Trophoblast cell (in vitro differentiated cells and primary cell): ENCODE measurements around the gene DEFB119.

Experiments
- DNase-seq, 2 donors: peaks; one replicate each; pipeline ENCODE4 v3.0.0-alpha.2; 2016
- H2AFZ ChIP-seq: 2 replicates; pipeline ENCODE4 v1.6.1; 2013; ENCODE audit warnings: low read length, moderate library complexity, mild to moderate bottlenecking; ENCODE audit not compliant: insufficient read depth, poor library complexity
- H2AK5ac ChIP-seq: 2 replicates; pipeline ENCODE4 v1.6.1; 2013; ENCODE audit warnings: mild to moderate bottlenecking, low read length
- H2BK120ac ChIP-seq: 2 replicates; pipeline ENCODE4 v1.6.1; 2013; ENCODE audit warnings: low read length, mild to moderate bottlenecking, moderate library complexity; ENCODE audit not compliant: insufficient read depth, poor library complexity
- H2BK12ac ChIP-seq: 2 replicates; pipeline ENCODE4 v1.6.1; 2013; ENCODE audit warnings: mild to moderate bottlenecking, low read length, moderate library complexity
- H2BK5ac ChIP-seq: 2 replicates; pipeline ENCODE4 v1.6.1; 2013; ENCODE audit warnings: low read length, low read depth, moderate library complexity, mild to moderate bottlenecking; ENCODE audit not compliant: poor library complexity
- H3K14ac ChIP-seq: 2 replicates; pipeline ENCODE4 v1.6.1; 2013; ENCODE audit warnings: mild to moderate bottlenecking, low read length
- H3K18ac ChIP-seq: 2 replicates; pipeline ENCODE4 v1.6.1; 2013; ENCODE audit warnings: mild to moderate bottlenecking, low read length
- H3K23ac ChIP-seq: 2 replicates; pipeline ENCODE4 v1.6.1; 2013; ENCODE audit warnings: low read length
- H3K27ac ChIP-seq: 2 replicates; pipeline ENCODE4 v1.5.1; 2013; ENCODE audit warnings: low read depth, mild to moderate bottlenecking, inconsistent platforms, low read length, moderate library complexity
- H3K27me3 ChIP-seq: 2 replicates; pipeline ENCODE4 v1.6.1; 2013; ENCODE audit warnings: inconsistent platforms, mild to moderate bottlenecking, low read length, moderate library complexity; ENCODE audit not compliant: insufficient read depth
- H3K36me3 ChIP-seq, 2 experiments: 1 replicate in 1 of 2; 2 replicates in 1 of 2; pipeline ENCODE4 v1.6.1; 2013; ENCODE audit warnings: low read length in 2 of 2, mild to moderate bottlenecking in 2 of 2, moderate library complexity in 1 of 2; ENCODE audit not compliant: insufficient read depth in 2 of 2, control insufficient read depth in 1 of 2
- H3K4ac ChIP-seq: 2 replicates; pipeline ENCODE4 v1.6.1; 2013; ENCODE audit warnings: low read depth, mild to moderate bottlenecking, low read length, moderate library complexity
- H3K4me1 ChIP-seq, 2 experiments: 1 replicate in 1 of 2; 2 replicates in 1 of 2; pipeline ENCODE4 v1.6.1; 2013; ENCODE audit warnings: low read length in 2 of 2, mild to moderate bottlenecking in 2 of 2, moderate library complexity in 1 of 2; ENCODE audit not compliant: insufficient read depth in 2 of 2, control insufficient read depth in 1 of 2
- H3K4me2 ChIP-seq: 2 replicates; pipeline ENCODE4 v1.6.1; 2013; ENCODE audit warnings: inconsistent platforms, mild to moderate bottlenecking, low read length, moderate library complexity
- H3K4me3 ChIP-seq: 2 replicates; pipeline ENCODE4 v1.5.1; 2013; ENCODE audit warnings: mild to moderate bottlenecking, low read depth, low read length, inconsistent platforms
- H3K79me1 ChIP-seq: one replicate; pipeline ENCODE4 v1.6.1; 2013; ENCODE audit warnings: low read length
- H3K79me2 ChIP-seq: 2 replicates; pipeline ENCODE4 v1.6.1; 2013; ENCODE audit warnings: low read length, mild to moderate bottlenecking; ENCODE audit not compliant: control insufficient read depth, insufficient read depth, poor library complexity
- H3K9ac ChIP-seq: 2 replicates; pipeline ENCODE4 v1.6.1; 2013; ENCODE audit warnings: mild to moderate bottlenecking, low read length
- H3K9me3 ChIP-seq: 2 replicates; pipeline ENCODE4 v1.6.1; 2013; ENCODE audit warnings: low read depth, mild to moderate bottlenecking, control low read depth, inconsistent platforms, low read length; ENCODE audit not compliant: insufficient read depth
- H4K12ac ChIP-seq: 2 replicates; pipeline ENCODE4 v1.6.1; 2013; ENCODE audit warnings: low read depth, mild to moderate bottlenecking, low read length, moderate library complexity
- H4K8ac ChIP-seq: 2 replicates; pipeline ENCODE4 v1.6.1; 2013; ENCODE audit warnings: low read depth, mild to moderate bottlenecking, low read length, moderate library complexity
- H4K91ac ChIP-seq: one replicate; pipeline ENCODE4 v1.6.1; 2013; ENCODE audit warnings: low read depth, mild to moderate bottlenecking, low read length, moderate library complexity
- WGBS: extraction: QIAGEN DNeasy Blood & Tissue Kit; methylation state at CpG from one replicate; pipeline ENCODE4 v1.1.7; 2013; ENCODE audit warnings: missing lambda C conversion rate; ENCODE audit not compliant: insufficient read length, insufficient coverage; ENCODE audit errors: extremely low coverage; 5-methylcytosine and 5-hydroxymethylcytosine counted together

The DEFB119 gene

GRCh38 chr20:31410011-31410410 is 19.6 kb upstream of the DEFB119 start:
- H2AK5ac ChIP-seq = no peak overlapping the region
- H3K4me3 ChIP-seq = no peak overlapping the region
- no peaks in the 10 kb centered on the region for H3K4me1 ChIP-seq
- H2AFZ ChIP-seq = no peak overlapping the region
- H2BK5ac ChIP-seq = no peak overlapping the region
- no peak overlapping the region for H3K23ac ChIP-seq
- no peaks in the 10 kb centered on the region for H3K27me3 ChIP-seq
- WGBS = no CpG with 5 or more reads among the region's 1 CpG
- no peak overlapping the region for H3K9ac ChIP-seq
- H3K4ac ChIP-seq = no peak overlapping the region
- H4K8ac ChIP-seq = no peak overlapping the region
- no peak overlapping the region for H3K14ac ChIP-seq
- peaks cover 17% of the 10 kb centered on the region for H3K9me3 ChIP-seq
- no peak overlapping the region for H4K12ac ChIP-seq
- no peak for DNase-seq
- no peak overlapping the region for H3K27ac ChIP-seq
- no peak overlapping the region for H3K18ac ChIP-seq
- no peak overlapping the region for H2BK120ac ChIP-seq
- H3K4me2 ChIP-seq = no peak overlapping the region
- H3K36me3 ChIP-seq = no peaks in the 10 kb centered on the region
- H2BK12ac ChIP-seq = no peak overlapping the region
- no peaks in the 10 kb centered on the region for H3K79me2 ChIP-seq
- no peaks in the 10 kb centered on the region for H3K79me1 ChIP-seq
- no peak overlapping the region for H4K91ac ChIP-seq

- H3K9ac ChIP-seq = no peak within 1 kb of the TSS
- H3K4me1 ChIP-seq = no peaks in the 10 kb centered on the region
- H3K79me2 ChIP-seq = no peaks in the 10 kb centered on the region
- H3K4ac ChIP-seq = no peak within 1 kb of the TSS
- no peaks in the 10 kb centered on the region for H3K27me3 ChIP-seq
- H4K8ac ChIP-seq = no peak within 1 kb of the TSS
- no CpG with 5 or more reads among the region's 3 CpGs for WGBS
- H2BK5ac ChIP-seq = no peak within 1 kb of the TSS
- no peak within 1 kb of the TSS for H2AK5ac ChIP-seq
- H2AFZ ChIP-seq = no peak within 1 kb of the TSS
- H3K9me3 ChIP-seq = peaks cover 17% of the 10 kb centered on the region
- no peak within 1 kb of the TSS for H3K4me3 ChIP-seq
- H2BK120ac ChIP-seq = no peak within 1 kb of the TSS
- H3K79me1 ChIP-seq = no peaks in the 10 kb centered on the region
- H3K14ac ChIP-seq = no peak within 1 kb of the TSS
- no peak within 1 kb of the TSS for H3K4me2 ChIP-seq
- no peak within 1 kb of the TSS for H3K18ac ChIP-seq
- H4K12ac ChIP-seq = no peak within 1 kb of the TSS
- no peak within 1 kb of the TSS for H4K91ac ChIP-seq
- H3K23ac ChIP-seq = no peak within 1 kb of the TSS
- no peak within 1 kb of the TSS for H2BK12ac ChIP-seq
- no peak within 1 kb of the TSS for H3K27ac ChIP-seq
- DNase-seq = no peak
- H3K36me3 ChIP-seq = no peaks in the 10 kb centered on the region
Measured at GRCh38 chr20:31406115-31406514, 15.7 kb upstream of the DEFB119 start, which contains the start of gene DEFB121. DEFB121 (minus strand) TSS chr20:31406215; CDS start chr20:31406152, 63 bp downstream.

GRCh38 chr20:31403886-31404285 is 13.5 kb upstream of the DEFB119 start:
- Histone ChIP-seq H2AFZ (no peak overlapping the region), H3K23ac (no peak overlapping the region), H4K12ac (no peak overlapping the region), H3K27ac (no peak overlapping the region), H2AK5ac (no peak overlapping the region), H3K4me3 (no peak overlapping the region), H3K18ac (no peak overlapping the region), H3K14ac (no peak overlapping the region), H2BK120ac (no peak overlapping the region), H3K4me2 (no peak overlapping the region), H3K9me3 (peaks cover 24% of the 10 kb centered on the region), H4K8ac (no peak overlapping the region), H3K4me1 (no peaks in the 10 kb centered on the region), H3K36me3 (no peaks in the 10 kb centered on the region), H3K9ac (no peak overlapping the region), H2BK12ac (no peak overlapping the region), H3K4ac (no peak overlapping the region), H3K79me1 (no peaks in the 10 kb centered on the region), H3K27me3 (no peaks in the 10 kb centered on the region), H3K79me2 (no peaks in the 10 kb centered on the region), H2BK5ac (no peak overlapping the region), H4K91ac (no peak overlapping the region)
- DNase-seq = no peak
- WGBS = no CpG with 5 or more reads among the region's 1 CpG

GRCh38 chr20:31394900-31395299 is 4.5 kb upstream of the DEFB119 start:
- WGBS = 83% methylated on average over 1 of the region's 3 CpGs
- no peak overlapping the region for H4K12ac ChIP-seq
- no peak for DNase-seq
- no peak overlapping the region for H2AK5ac ChIP-seq
- no peak overlapping the region for H2AFZ ChIP-seq
- no peak overlapping the region for H4K91ac ChIP-seq
- H3K9me3 ChIP-seq = peaks cover 27% of the 10 kb centered on the region
- H3K79me1 ChIP-seq = no peaks in the 10 kb centered on the region
- no peak overlapping the region for H3K4me2 ChIP-seq
- H2BK5ac ChIP-seq = no peak overlapping the region
- H3K4me3 ChIP-seq = no peak overlapping the region
- H2BK120ac ChIP-seq = no peak overlapping the region
- no peak overlapping the region for H3K4ac ChIP-seq
- H3K4me1 ChIP-seq = no peaks in the 10 kb centered on the region
- no peak overlapping the region for H3K14ac ChIP-seq
- no peak overlapping the region for H3K27ac ChIP-seq
- H4K8ac ChIP-seq = no peak overlapping the region
- H3K18ac ChIP-seq = no peak overlapping the region
- no peak overlapping the region for H3K23ac ChIP-seq
- H3K79me2 ChIP-seq = no peaks in the 10 kb centered on the region
- H3K36me3 ChIP-seq = no peaks in the 10 kb centered on the region
- H3K27me3 ChIP-seq = no peaks in the 10 kb centered on the region
- no peak overlapping the region for H2BK12ac ChIP-seq
- H3K9ac ChIP-seq = no peak overlapping the region
